Measurements from ENCODE around the gene PBRM1. TPM values are rescaled to one million over a fixed set of nuclear protein-coding genes. Genes with fewer than 3 reads are reported as not detected.
A peak's percentile ranks its signal among the peaks of the same experiment; 100 is the strongest.

The PBRM1 gene
- total and polyA plus RNA-seq, 2 donors (not counting 3 experiments of a cell fraction or from before 2014, with no cell fraction given) = 26.7 to 87.1 TPM

GRCh38 chr3:52705688-52706686, 20.3 kb upstream of the PBRM1 start, which contains the start of the genes GLT8D1 and SPCS1:
TSS of gene GLT8D1 (minus strand) at chr3:52705791. CDS start at chr3:52700460, 5,331 bp downstream.
TSS of gene SPCS1 (plus strand) at chr3:52706106. CDS start at chr3:52706247, 141 bp downstream.
- no peaks in the 10 kb centered on the region for H4K20me1 ChIP-seq (replicated peaks; ENCODE audit: control insufficient read depth, extremely low read depth, insufficient read depth, low read length)
- TF ChIP-seq GATA2 (IDR thresholded peaks at IDR 0.05; ENCODE audit: insufficient read depth, insufficient read length, low read depth, low read length) = no peak
- TF ChIP-seq POLR2A (IDR thresholded peaks at IDR 0.05; ENCODE audit: low read depth, low read length) = peak; percentile 83
- no peak for TF ChIP-seq CTCF (IDR thresholded peaks at IDR 0.05; ENCODE audit: extremely low read depth in 1 of 2, insufficient read depth in 1 of 2, low read depth in 1 of 2, low read length in 2 of 2)
- peak; percentile 81 for TF ChIP-seq POLR2AphosphoS5 (IDR thresholded peaks at IDR 0.05; ENCODE audit: insufficient read depth, low read depth, low read length)
- peak; percentile 56 for TF ChIP-seq MAX (IDR thresholded peaks at IDR 0.05; ENCODE audit: insufficient read depth, insufficient read length)
- no peak for TF ChIP-seq EZH2 (IDR thresholded peaks at IDR 0.05; ENCODE audit: borderline replicate concordance, low read depth, low read length, severe bottlenecking)
- TF ChIP-seq MYC (IDR thresholded peaks at IDR 0.05; ENCODE audit: low read depth, low read length) = no peak
- dilution Hi-C loops (cut with MboI; ENCODE audit: extremely low pct_ligation_motif_present, low sequenced_read_pairs) = no loop called here
- peak within 1 kb of the TSS; percentile 62 to 94 (median 92) for H3K4me3 ChIP-seq (replicated peaks in 1 of 3; ENCODE audit: insufficient read depth in 1 of 3, low read depth in 1 of 3, low read length in 3 of 3)
- H3K36me3 ChIP-seq (ENCODE audit: control insufficient read depth in 2 of 2, extremely low read depth in 1 of 2, insufficient read depth in 2 of 2, low read length in 2 of 2) = peaks cover 0 to 10% of the 10 kb centered on the region in 2 experiments
- H3K27me3 ChIP-seq (ENCODE audit: control insufficient read depth in 2 of 2, insufficient read depth in 2 of 2, low read length in 2 of 2) = no peaks in the 10 kb centered on the region
- peak within 1 kb of the TSS; percentile 100 for H2AFZ ChIP-seq (ENCODE audit: low read depth, low read length)
- H3K9me3 ChIP-seq (replicated peaks; ENCODE audit: control insufficient read depth, insufficient read depth, low read length) = no peaks in the 10 kb centered on the region
- peaks cover 44% of the 10 kb centered on the region for H3K79me2 ChIP-seq (ENCODE audit: control insufficient read depth, insufficient read depth, low read length)
- DNase-seq (ENCODE audit: low read depth, low spot score) (peak; percentile 90), FAIRE-seq (peak; percentile 85)
- peak within 1 kb of the TSS; percentile 89 for H3K4me2 ChIP-seq (ENCODE audit: insufficient read depth, low read length)
- intact Hi-C loops (cut with micrococcal nuclease) = loop anchor here (2.0 kb wide), 1 partner anchor 19 kb away; the partner anchor contains the start of gene GNL3
- POLR2A ChIA-PET = interaction anchor here (0.6 to 1.2 kb wide), 2 partner anchors 10 to 35 kb away, joined by 3 to 4 read pairs; no protein-coding TSS in a partner anchor
- peaks cover 17% of the 10 kb centered on the region for H3K4me1 ChIP-seq (ENCODE audit: control insufficient read depth, extremely low read depth, insufficient read depth, low read length)
- peak within 1 kb of the TSS; percentile 90 for H3K9ac ChIP-seq (replicated peaks; ENCODE audit: extremely low read depth, insufficient read depth, low read length)
- CTCF ChIA-PET = interaction anchor here (1.2 to 1.6 kb wide), 2 partner anchors 13 to 229 kb away, joined by 3 to 5 read pairs; no protein-coding TSS in a partner anchor
- TSS peak; percentile 52 for BruUV-seq (replicated peaks)
- no peaks in the 10 kb centered on the region for H3K9me1 ChIP-seq (replicated peaks; ENCODE audit: control insufficient read depth, extremely low read depth, insufficient read depth, low read length)
- H3K27ac ChIP-seq (ENCODE audit: insufficient read depth, low read depth, low read length) = peak within 1 kb of the TSS; percentile 57
